ENCODE measurements around the gene WDR19.

DNA sequence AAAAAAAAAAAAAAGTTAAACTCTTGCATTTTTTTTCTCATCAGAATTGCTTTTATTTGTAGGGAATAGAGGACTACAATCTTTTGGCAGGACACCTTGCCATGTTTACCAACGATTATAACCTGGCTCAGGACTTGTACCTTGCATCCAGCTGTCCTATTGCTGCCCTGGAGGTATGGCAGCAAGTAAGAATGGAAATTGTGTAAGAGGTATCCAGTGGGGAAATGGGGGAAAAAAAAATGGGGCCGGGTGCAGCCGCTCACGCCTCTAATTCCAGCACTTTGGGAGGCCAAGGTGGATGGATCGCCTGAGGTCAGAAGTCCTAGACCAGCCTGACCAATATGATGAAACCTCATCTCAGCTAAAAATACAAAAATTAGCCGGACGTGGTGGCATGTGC is 49.8 kb downstream of the WDR19 start:
- TF ChIP-seq, protein P1, sequence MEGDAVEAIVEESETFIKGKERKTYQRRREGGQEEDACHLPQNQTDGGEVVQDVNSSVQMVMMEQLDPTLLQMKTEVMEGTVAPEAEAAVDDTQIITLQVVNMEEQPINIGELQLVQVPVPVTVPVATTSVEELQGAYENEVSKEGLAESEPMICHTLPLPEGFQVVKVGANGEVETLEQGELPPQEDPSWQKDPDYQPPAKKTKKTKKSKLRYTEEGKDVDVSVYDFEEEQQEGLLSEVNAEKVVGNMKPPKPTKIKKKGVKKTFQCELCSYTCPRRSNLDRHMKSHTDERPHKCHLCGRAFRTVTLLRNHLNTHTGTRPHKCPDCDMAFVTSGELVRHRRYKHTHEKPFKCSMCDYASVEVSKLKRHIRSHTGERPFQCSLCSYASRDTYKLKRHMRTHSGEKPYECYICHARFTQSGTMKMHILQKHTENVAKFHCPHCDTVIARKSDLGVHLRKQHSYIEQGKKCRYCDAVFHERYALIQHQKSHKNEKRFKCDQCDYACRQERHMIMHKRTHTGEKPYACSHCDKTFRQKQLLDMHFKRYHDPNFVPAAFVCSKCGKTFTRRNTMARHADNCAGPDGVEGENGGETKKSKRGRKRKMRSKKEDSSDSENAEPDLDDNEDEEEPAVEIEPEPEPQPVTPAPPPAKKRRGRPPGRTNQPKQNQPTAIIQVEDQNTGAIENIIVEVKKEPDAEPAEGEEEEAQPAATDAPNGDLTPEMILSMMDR (IDR thresholded peaks at IDR 0.05), result no peak
- TF ChIP-seq POLR2A (IDR thresholded peaks at IDR 0.05), result no peak
